ENCODE results near the gene TBC1D1.

DNA sequence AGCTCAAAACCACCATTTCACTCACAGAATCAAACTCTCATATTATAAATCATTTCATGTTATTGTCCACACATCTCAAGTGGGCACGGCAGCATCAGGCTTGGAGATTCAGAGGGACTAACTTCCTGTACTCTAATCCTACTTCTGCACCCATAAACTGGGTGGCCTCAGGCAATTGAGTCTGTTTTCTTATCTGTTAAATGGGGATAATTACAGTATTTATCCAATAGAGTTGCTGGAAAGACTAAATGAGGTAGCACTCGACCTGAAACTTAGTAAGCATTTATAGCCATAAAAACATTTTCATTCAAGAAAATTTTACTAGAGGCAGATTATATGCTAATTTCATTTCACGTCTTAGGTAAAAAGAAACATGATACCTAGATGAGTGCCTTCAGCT, 13.0 kb downstream of the TBC1D1 start:
- TF ChIP-seq ZNF10 (tag by site-specific recombination; IDR thresholded peaks at IDR 0.05) = no peak
- TF ChIP-seq GLI2 (tag by site-specific recombination; IDR thresholded peaks at IDR 0.05; ENCODE audit: borderline replicate concordance, low read depth) = no peak
- no peak for TF ChIP-seq ZNF561 (tag by site-specific recombination; IDR thresholded peaks at IDR 0.05; ENCODE audit: borderline replicate concordance)
- no peak for TF ChIP-seq TCF7L2 (IDR thresholded peaks at IDR 0.05; ENCODE audit: borderline replicate concordance, low read depth, low read length)
- TF ChIP-seq ZNF274 (IDR thresholded peaks at IDR 0.05; ENCODE audit: low read length) = no peak
- TF ChIP-seq ZNF274 (tag by site-specific recombination; IDR thresholded peaks at IDR 0.05; ENCODE audit: borderline replicate concordance) = no peak
- TF ChIP-seq, protein P1, sequence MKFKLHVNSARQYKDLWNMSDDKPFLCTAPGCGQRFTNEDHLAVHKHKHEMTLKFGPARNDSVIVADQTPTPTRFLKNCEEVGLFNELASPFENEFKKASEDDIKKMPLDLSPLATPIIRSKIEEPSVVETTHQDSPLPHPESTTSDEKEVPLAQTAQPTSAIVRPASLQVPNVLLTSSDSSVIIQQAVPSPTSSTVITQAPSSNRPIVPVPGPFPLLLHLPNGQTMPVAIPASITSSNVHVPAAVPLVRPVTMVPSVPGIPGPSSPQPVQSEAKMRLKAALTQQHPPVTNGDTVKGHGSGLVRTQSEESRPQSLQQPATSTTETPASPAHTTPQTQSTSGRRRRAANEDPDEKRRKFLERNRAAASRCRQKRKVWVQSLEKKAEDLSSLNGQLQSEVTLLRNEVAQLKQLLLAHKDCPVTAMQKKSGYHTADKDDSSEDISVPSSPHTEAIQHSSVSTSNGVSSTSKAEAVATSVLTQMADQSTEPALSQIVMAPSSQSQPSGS (tag by site-specific recombination; IDR thresholded peaks at IDR 0.05; ENCODE audit: low read depth) = no peak
- no peak for TF ChIP-seq ZNF114 (tag by site-specific recombination; IDR thresholded peaks at IDR 0.05)
- TF ChIP-seq, protein P2, sequence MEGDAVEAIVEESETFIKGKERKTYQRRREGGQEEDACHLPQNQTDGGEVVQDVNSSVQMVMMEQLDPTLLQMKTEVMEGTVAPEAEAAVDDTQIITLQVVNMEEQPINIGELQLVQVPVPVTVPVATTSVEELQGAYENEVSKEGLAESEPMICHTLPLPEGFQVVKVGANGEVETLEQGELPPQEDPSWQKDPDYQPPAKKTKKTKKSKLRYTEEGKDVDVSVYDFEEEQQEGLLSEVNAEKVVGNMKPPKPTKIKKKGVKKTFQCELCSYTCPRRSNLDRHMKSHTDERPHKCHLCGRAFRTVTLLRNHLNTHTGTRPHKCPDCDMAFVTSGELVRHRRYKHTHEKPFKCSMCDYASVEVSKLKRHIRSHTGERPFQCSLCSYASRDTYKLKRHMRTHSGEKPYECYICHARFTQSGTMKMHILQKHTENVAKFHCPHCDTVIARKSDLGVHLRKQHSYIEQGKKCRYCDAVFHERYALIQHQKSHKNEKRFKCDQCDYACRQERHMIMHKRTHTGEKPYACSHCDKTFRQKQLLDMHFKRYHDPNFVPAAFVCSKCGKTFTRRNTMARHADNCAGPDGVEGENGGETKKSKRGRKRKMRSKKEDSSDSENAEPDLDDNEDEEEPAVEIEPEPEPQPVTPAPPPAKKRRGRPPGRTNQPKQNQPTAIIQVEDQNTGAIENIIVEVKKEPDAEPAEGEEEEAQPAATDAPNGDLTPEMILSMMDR (tag by site-specific recombination; IDR thresholded peaks at IDR 0.05) = no peak
- TF ChIP-seq SETDB1 (IDR thresholded peaks at IDR 0.05; ENCODE audit: insufficient read length, low read length) = no peak
- TF ChIP-seq ZNF777 (tag by site-specific recombination; IDR thresholded peaks at IDR 0.05; ENCODE audit: borderline replicate concordance) = no peak
- TF ChIP-seq, protein P3, sequence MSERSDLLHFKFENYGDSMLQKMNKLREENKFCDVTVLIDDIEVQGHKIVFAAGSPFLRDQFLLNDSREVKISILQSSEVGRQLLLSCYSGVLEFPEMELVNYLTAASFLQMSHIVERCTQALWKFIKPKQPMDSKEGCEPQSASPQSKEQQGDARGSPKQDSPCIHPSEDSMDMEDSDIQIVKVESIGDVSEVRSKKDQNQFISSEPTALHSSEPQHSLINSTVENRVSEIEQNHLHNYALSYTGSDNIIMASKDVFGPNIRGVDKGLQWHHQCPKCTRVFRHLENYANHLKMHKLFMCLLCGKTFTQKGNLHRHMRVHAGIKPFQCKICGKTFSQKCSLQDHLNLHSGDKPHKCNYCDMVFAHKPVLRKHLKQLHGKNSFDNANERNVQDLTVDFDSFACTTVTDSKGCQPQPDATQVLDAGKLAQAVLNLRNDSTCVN (tag by site-specific recombination; optimal IDR thresholded peaks at IDR 0.05) = no peak
- TF ChIP-seq, protein P4, sequence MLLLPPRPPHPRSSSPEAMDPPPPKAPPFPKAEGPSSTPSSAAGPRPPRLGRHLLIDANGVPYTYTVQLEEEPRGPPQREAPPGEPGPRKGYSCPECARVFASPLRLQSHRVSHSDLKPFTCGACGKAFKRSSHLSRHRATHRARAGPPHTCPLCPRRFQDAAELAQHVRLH (tag by site-specific recombination; IDR thresholded peaks at IDR 0.05) = peak; percentile 50; the same call in 1 of the 2 replicates
- TF ChIP-seq ZNF112 (tag by site-specific recombination; IDR thresholded peaks at IDR 0.05) = no peak
